ENCODE results near the gene RTL10. TPM values are rescaled to one million over a fixed set of nuclear protein-coding genes. Genes with fewer than 3 reads are reported as not detected.

Gene RTL10
- total RNA-seq, 1 experiment from 2014 or later: 26.7 TPM

- peaks cover 93% of the 10 kb centered on the region for H3K4me1 ChIP-seq (ENCODE audit: control insufficient read depth, insufficient read depth, low read length)
- ATAC-seq: no peak
- no peaks in the 10 kb centered on the region for H3K27me3 ChIP-seq (ENCODE audit: control insufficient read depth, insufficient read depth, low read length)
- intact Hi-C loops (cut with micrococcal nuclease; ENCODE audit: unreplicated experiment): no loop called here
- POLR2A ChIA-PET: no interaction called here
- no peak for TF ChIP-seq TCF7L2 (IDR thresholded peaks at IDR 0.05; ENCODE audit: low read depth, low read length)
- TF ChIP-seq, protein P1, sequence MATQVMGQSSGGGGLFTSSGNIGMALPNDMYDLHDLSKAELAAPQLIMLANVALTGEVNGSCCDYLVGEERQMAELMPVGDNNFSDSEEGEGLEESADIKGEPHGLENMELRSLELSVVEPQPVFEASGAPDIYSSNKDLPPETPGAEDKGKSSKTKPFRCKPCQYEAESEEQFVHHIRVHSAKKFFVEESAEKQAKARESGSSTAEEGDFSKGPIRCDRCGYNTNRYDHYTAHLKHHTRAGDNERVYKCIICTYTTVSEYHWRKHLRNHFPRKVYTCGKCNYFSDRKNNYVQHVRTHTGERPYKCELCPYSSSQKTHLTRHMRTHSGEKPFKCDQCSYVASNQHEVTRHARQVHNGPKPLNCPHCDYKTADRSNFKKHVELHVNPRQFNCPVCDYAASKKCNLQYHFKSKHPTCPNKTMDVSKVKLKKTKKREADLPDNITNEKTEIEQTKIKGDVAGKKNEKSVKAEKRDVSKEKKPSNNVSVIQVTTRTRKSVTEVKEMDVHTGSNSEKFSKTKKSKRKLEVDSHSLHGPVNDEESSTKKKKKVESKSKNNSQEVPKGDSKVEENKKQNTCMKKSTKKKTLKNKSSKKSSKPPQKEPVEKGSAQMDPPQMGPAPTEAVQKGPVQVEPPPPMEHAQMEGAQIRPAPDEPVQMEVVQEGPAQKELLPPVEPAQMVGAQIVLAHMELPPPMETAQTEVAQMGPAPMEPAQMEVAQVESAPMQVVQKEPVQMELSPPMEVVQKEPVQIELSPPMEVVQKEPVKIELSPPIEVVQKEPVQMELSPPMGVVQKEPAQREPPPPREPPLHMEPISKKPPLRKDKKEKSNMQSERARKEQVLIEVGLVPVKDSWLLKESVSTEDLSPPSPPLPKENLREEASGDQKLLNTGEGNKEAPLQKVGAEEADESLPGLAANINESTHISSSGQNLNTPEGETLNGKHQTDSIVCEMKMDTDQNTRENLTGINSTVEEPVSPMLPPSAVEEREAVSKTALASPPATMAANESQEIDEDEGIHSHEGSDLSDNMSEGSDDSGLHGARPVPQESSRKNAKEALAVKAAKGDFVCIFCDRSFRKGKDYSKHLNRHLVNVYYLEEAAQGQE (IDR thresholded peaks at IDR 0.05; ENCODE audit: insufficient read depth in 1 of 2, low read depth in 2 of 2, low read length in 1 of 2): no peak
- TF ChIP-seq CTCF (IDR thresholded peaks at IDR 0.05): no peak
- TF ChIP-seq SIN3A (IDR thresholded peaks at IDR 0.05; ENCODE audit: borderline replicate concordance, insufficient read depth, low read depth, low read length): no peak
- no peak for TF ChIP-seq POLR2AphosphoS5 (IDR thresholded peaks at IDR 0.05; ENCODE audit: low read depth, low read length)
- H3K27ac ChIP-seq (ENCODE audit: low read length): peak overlapping the region; percentile 79
- no peak overlapping the region for H3K4me3 ChIP-seq (ENCODE audit: low read depth in 2 of 2, low read length in 2 of 2)
- in situ Hi-C loops (cut with HindIII; ENCODE audit: low pct_unique_long_range_greater_than_20kb, low sequenced_read_pairs): no loop called here
- no peaks in the 10 kb centered on the region for H3K9me3 ChIP-seq (ENCODE audit: control insufficient read depth, insufficient read depth, low read depth, low read length)
- BruUV-seq (replicated peaks): no TSS peak
- H3K36me3 ChIP-seq (ENCODE audit: control insufficient read depth, insufficient read depth, low read length): no peaks in the 10 kb centered on the region
- CTCF ChIA-PET: no interaction called here
- DNase-seq (ENCODE audit: low read depth, low spot score): no peak
These were observed 23.1 kb upstream of the RTL10 start for GRCh38 chr22:19877626-19878339.

DNA sequence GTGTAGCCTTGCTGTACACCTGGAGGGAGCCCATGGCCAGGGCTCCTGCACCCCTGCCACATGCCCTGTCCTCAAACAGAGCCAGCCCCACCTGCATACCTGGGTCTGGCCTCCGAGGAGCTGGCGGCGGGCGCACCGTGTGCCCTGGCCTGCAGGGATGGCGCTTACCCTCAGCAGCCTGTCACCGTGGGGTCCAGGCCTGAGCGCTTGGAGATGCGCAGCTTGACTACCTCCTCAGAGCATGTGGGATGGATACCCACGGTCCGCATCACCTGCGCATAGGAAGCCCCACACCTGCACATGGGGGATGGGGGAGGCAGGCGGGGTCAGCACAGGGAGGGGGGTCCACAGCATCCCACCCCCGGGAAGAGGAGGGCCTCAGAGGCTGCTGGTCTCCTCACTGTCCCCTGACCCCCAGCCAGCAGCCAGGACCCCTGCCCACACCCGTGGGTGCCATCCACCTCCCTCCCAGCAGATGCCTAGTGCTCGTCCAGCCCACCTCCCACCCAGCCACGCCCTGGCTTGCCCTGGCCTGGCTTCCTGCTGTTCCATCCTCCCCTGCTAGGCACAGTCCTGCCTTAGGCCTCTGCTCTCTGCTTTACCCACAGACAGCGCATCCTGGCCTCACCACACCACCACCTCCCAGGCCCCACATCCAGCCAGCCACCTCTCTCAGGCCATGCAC lies 22.4 kb upstream of the RTL10 start:
- BruUV-seq (replicated peaks): no TSS peak
- no peaks in the 10 kb centered on the region for H3K9me3 ChIP-seq (ENCODE audit: control insufficient read depth, insufficient read depth, low read depth, low read length)
- H3K27me3 ChIP-seq (ENCODE audit: control insufficient read depth, insufficient read depth, low read length): no peaks in the 10 kb centered on the region
- TF ChIP-seq TCF7L2 (IDR thresholded peaks at IDR 0.05; ENCODE audit: low read depth, low read length): no peak
- no peak for TF ChIP-seq SIN3A (IDR thresholded peaks at IDR 0.05; ENCODE audit: borderline replicate concordance, insufficient read depth, low read depth, low read length)
- TF ChIP-seq POLR2AphosphoS5 (IDR thresholded peaks at IDR 0.05; ENCODE audit: low read depth, low read length): no peak
- TF ChIP-seq, protein P1 (IDR thresholded peaks at IDR 0.05; ENCODE audit: insufficient read depth in 1 of 2, low read depth in 2 of 2, low read length in 1 of 2): no peak
- TF ChIP-seq CTCF (IDR thresholded peaks at IDR 0.05): no peak
- in situ Hi-C loops (cut with HindIII; ENCODE audit: low pct_unique_long_range_greater_than_20kb, low sequenced_read_pairs) (no loop called here), intact Hi-C loops (cut with micrococcal nuclease; ENCODE audit: unreplicated experiment) (no loop called here)
- H3K4me3 ChIP-seq (ENCODE audit: low read depth in 2 of 2, low read length in 2 of 2): no peak overlapping the region
- ChIA-PET POLR2A (no interaction called here), CTCF (interaction anchor here (1.3 kb wide), 1 partner anchor 10 kb away, joined by 3 read pairs; no protein-coding TSS in a partner anchor)
- H3K27ac ChIP-seq (ENCODE audit: low read length): peak overlapping the region; percentile 79
- ATAC-seq (no peak), DNase-seq (ENCODE audit: low read depth, low spot score) (no peak)
- no peaks in the 10 kb centered on the region for H3K36me3 ChIP-seq (ENCODE audit: control insufficient read depth, insufficient read depth, low read length)
- H3K4me1 ChIP-seq (ENCODE audit: control insufficient read depth, insufficient read depth, low read length): peaks cover 88% of the 10 kb centered on the region
